ENCODE measurements around the gene DLST.

Gene DLST

DNA sequence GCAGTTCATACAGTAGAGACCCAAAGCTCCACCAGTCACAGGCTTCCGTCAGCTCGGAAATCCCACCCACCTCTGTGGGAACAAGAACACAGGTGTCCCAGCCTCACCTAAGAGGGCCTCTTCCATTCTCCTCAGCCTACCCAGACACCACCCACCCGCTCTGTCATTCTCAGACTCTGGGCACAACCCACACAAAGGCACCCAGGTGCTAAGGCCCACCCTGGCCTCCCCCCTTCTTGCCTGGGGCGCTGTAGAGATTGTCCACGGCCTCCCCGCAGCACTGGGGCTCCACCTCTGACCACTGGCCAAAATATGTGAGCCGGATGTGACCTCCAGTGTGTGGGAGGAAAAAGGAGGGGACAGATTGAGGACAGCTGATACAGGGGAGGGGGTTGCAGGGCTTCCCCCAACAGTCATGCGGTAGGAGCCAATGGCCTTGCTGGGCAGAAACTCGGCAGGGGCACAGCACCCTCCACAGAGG lies 27.2 kb downstream of the DLST start:
- TF ChIP-seq, protein P1, sequence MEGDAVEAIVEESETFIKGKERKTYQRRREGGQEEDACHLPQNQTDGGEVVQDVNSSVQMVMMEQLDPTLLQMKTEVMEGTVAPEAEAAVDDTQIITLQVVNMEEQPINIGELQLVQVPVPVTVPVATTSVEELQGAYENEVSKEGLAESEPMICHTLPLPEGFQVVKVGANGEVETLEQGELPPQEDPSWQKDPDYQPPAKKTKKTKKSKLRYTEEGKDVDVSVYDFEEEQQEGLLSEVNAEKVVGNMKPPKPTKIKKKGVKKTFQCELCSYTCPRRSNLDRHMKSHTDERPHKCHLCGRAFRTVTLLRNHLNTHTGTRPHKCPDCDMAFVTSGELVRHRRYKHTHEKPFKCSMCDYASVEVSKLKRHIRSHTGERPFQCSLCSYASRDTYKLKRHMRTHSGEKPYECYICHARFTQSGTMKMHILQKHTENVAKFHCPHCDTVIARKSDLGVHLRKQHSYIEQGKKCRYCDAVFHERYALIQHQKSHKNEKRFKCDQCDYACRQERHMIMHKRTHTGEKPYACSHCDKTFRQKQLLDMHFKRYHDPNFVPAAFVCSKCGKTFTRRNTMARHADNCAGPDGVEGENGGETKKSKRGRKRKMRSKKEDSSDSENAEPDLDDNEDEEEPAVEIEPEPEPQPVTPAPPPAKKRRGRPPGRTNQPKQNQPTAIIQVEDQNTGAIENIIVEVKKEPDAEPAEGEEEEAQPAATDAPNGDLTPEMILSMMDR (IDR thresholded peaks at IDR 0.05): no peak
- TF ChIP-seq ZFX (IDR thresholded peaks at IDR 0.05; ENCODE audit: borderline replicate concordance): no peak
- H3K27ac ChIP-seq: no peak overlapping the region

DNA sequence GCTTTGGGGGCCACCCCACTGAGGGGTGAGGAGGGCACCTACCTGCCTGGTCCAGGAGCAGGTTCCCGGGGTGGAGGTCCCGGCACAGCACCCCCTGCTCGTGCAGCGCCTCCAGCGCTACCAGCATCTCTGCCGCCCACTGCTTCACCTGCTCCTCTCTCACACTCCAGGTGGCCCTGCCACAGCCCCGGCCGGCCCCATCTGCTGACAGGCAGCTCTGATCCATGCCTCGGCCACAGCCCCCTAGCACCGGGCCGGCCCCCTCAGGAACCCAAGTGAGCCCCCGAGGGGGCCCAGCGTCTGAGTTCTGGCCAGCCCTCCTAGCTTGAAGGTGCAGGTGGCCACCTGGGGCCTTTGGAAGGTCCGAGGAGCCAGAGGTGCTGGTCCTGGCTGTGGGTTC lies 27.8 kb downstream of the DLST start:
- H3K27ac ChIP-seq: no peak overlapping the region
- TF ChIP-seq, protein P1 (IDR thresholded peaks at IDR 0.05): no peak
- TF ChIP-seq ZFX (IDR thresholded peaks at IDR 0.05; ENCODE audit: borderline replicate concordance): no peak

DNA sequence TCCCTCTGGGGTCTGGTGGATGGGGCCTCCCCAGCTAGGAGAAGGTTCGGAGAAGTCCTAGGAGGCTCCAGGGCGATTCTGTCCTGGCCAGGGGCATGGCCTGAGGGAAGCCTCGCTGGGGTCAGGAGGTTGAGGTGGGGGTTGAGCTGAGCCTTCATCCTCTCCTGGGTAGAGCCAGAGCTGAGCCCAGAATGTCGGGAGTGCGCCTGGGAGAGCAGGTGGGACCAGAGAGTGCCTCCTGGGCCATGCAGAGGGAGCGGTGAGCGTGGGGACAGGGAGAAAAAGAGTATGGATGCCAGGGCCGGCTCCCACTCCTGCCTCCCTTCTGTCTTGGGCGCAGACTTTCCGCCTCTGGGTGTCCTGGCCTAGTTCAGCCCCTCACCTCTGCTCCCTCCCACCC lies 28.2 kb downstream of the DLST start:
- no peak for TF ChIP-seq ZFX (IDR thresholded peaks at IDR 0.05; ENCODE audit: borderline replicate concordance)
- H3K27ac ChIP-seq: no peak overlapping the region

GRCh38 chr14:74910556-74910955 lies 28.8 kb downstream of the DLST start:
- no peak overlapping the region for H3K27ac ChIP-seq
- no peak for TF ChIP-seq ZFX (IDR thresholded peaks at IDR 0.05; ENCODE audit: borderline replicate concordance)

DNA sequence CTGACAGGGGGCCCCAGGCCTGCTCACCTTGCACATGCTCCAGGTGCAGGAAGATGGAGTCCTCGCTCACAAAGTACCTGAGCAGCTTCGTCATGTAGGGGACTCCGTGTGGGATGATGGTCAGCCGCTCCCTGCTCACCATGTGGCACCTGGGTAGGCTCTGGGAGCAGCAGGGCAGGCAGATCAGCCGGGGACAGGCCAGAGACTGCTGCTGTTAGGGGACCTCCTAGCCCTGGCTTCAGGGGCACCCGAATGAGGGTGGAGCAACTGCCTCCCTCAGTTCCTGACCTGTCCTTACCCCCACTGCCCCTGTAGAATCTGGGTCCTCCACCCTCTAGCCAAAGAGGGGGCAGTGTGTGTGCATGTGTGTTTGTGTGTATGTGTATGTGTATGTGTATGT lies 29.5 kb downstream of the DLST start:
- no peak overlapping the region for H3K27ac ChIP-seq
- TF ChIP-seq, protein P1 (IDR thresholded peaks at IDR 0.05): no peak
- TF ChIP-seq ZFX (IDR thresholded peaks at IDR 0.05; ENCODE audit: borderline replicate concordance): no peak

DNA sequence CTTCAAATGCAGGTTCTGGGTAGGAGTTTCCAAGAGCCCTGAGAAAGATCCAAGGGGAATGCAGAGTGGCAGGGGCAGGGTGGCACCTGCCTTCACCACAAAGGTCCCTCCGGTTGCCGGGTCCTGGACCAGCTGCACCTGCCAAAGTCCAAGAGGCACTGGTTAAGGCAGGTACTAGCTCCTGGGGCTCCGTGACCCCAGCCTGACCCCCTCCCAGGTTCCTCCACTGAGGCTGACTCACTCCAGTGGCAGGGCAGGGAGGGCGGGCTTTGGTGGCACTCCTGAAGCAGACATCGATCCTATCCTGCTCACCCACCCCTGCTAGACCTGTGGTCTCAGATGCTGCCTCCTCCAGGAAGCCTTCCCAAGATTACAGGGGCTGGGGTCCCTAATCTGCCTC lies 30.0 kb downstream of the DLST start:
- H3K27ac ChIP-seq: no peak overlapping the region
- no peak for TF ChIP-seq ZFX (IDR thresholded peaks at IDR 0.05; ENCODE audit: borderline replicate concordance)
- TF ChIP-seq, protein P1 (IDR thresholded peaks at IDR 0.05): no peak

GRCh38 chr14:74912111-74912510 lies 30.4 kb downstream of the DLST start:
- TF ChIP-seq ZFX (IDR thresholded peaks at IDR 0.05; ENCODE audit: borderline replicate concordance): no peak
- TF ChIP-seq, protein P1 (IDR thresholded peaks at IDR 0.05): no peak
- no peak overlapping the region for H3K27ac ChIP-seq

- no peak for TF ChIP-seq ZFX (IDR thresholded peaks at IDR 0.05; ENCODE audit: borderline replicate concordance)
- TF ChIP-seq, protein P1 (IDR thresholded peaks at IDR 0.05): no peak
- no peak overlapping the region for H3K27ac ChIP-seq
These were observed 31.1 kb downstream of the DLST start for GRCh38 chr14:74912801-74913200.
